OCI-LY1 (cell line): ENCODE data around the gene MBOAT1.

ENCODE experiments used
- H2AFZ ChIP-seq: fragments of 200-600 bp; sonication (generic), shearing (Covaris generic); 2 replicates; pipeline ENCODE4 v1.6.0; 2014; ENCODE audit warnings: antibody characterized with exemption, mild to moderate bottlenecking, low read length
- H3F3A ChIP-seq: fragments of 200-600 bp; sonication (generic), shearing (Covaris generic); 2 replicates; pipeline ENCODE4 v1.6.0; 2014; ENCODE audit warnings: mild to moderate bottlenecking, antibody characterized with exemption, low read length, moderate library complexity; ENCODE audit not compliant: insufficient read depth
- H3K27ac ChIP-seq: fragments of 200-600 bp; sonication (generic); 2 replicates; pipeline ENCODE4 v1.5.1; 2014; ENCODE audit warnings: low read length, mixed run types, mild to moderate bottlenecking, low read depth; ENCODE audit not compliant: poor library complexity, severe bottlenecking
- H3K27me3 ChIP-seq: fragments of 200-600 bp; sonication (generic); 2 replicates; pipeline ENCODE4 v1.6.0; 2014; ENCODE audit warnings: antibody characterized with exemption, mild to moderate bottlenecking, low read length, moderate library complexity; ENCODE audit not compliant: insufficient read depth
- H3K36me3 ChIP-seq: fragments of 200-600 bp; sonication (generic); 2 replicates; pipeline ENCODE4 v1.6.1; 2014; ENCODE audit warnings: mild to moderate bottlenecking, antibody characterized with exemption, low read length, moderate library complexity, mixed read lengths; ENCODE audit not compliant: insufficient read depth
- H3K4me1 ChIP-seq: fragments of 200-600 bp; sonication (generic); 2 replicates; pipeline ENCODE4 v1.5.1; 2014; ENCODE audit warnings: mild to moderate bottlenecking, low read length, moderate library complexity; ENCODE audit not compliant: insufficient read depth, severe bottlenecking
- H3K4me2 ChIP-seq: fragments of 200-600 bp; sonication (generic), shearing (Covaris generic); 2 replicates; pipeline ENCODE4 v1.6.1; 2014; ENCODE audit warnings: low read length
- H3K4me3 ChIP-seq: fragments of 200-600 bp; sonication (generic); 2 replicates; pipeline ENCODE4 v1.5.1; 2014; ENCODE audit warnings: low read length, low read depth, mild to moderate bottlenecking, mixed read lengths; ENCODE audit not compliant: poor library complexity, severe bottlenecking
- H3K79me2 ChIP-seq: fragments of 200-600 bp; shearing (Covaris generic); 2 replicates; pipeline ENCODE4 v1.6.1; 2016; ENCODE audit warnings: mixed run types, low read length, mixed read lengths; ENCODE audit not compliant: insufficient read depth
- H3K9ac ChIP-seq: fragments of 200-600 bp; sonication (generic), shearing (Covaris generic); 2 replicates; pipeline ENCODE4 v1.6.1; 2014; ENCODE audit warnings: mild to moderate bottlenecking, low read length, mixed read lengths
- H3K9me2 ChIP-seq: fragments of 200-600 bp; sonication (generic), shearing (Covaris generic); 2 replicates; pipeline ENCODE4 v1.6.1; 2014; ENCODE audit warnings: low read depth, mild to moderate bottlenecking, low read length, mixed read lengths
- H3K9me3 ChIP-seq: fragments of 200-600 bp; shearing (Covaris generic); 2 replicates; pipeline ENCODE4 v1.6.1; 2014; ENCODE audit warnings: low read length, mixed read lengths
- H4K20me1 ChIP-seq: fragments of 200-600 bp; sonication (generic), shearing (Covaris generic); 2 replicates; pipeline ENCODE4 v1.6.0; 2016; ENCODE audit warnings: mild to moderate bottlenecking, low read length; ENCODE audit not compliant: insufficient read depth
- EZH2 ChIP-seq: fragments of 200-600 bp; sonication (generic), shearing (Covaris generic); IDR thresholded peaks from 2 replicates; pipeline ENCODE4 v1.8.0; 2017; ENCODE audit warnings: borderline replicate concordance, mixed run types, mild to moderate bottlenecking, antibody characterized with exemption, low read length, moderate library complexity, mixed read lengths
- TF ChIP-seq, protein P1 (sequence below): fragments of 200-600 bp; sonication (generic), shearing (Covaris generic); IDR thresholded peaks from 2 replicates; pipeline ENCODE4 v1.5.1; 2017; ENCODE audit warnings: mild to moderate bottlenecking, antibody characterized with exemption, low read length, moderate library complexity, mixed read lengths

Gene MBOAT1

DNA sequence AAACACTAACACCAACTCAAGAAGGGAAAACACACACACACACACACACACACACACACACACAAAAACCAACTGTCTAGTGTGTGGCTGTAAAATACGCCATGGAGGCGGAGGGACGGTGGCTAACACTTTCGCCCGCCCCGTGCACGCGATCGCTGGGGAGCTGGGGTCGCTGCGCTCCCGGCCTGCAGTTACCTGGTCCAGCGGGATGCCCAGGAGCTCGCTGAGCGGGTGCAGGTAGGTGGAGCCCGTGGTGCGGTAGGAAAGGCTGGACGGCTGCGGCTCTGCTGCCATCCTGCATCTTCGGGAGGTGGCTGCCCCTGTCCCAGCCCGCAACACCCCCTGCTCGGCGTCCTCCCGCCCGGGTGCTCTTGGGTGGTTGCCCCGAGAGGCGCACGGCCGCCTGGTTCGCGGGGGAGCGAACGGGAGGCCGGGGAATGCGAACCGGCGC is 303 bp downstream of the MBOAT1 start:
- Histone ChIP-seq H3K9me2 (no peaks in the 10 kb centered on the region), H3K4me1 (no peaks in the 10 kb centered on the region), H3F3A (no peaks in the 10 kb centered on the region), H3K4me2 (no peak overlapping the region), H3K36me3 (no peaks in the 10 kb centered on the region), H3K4me3 (no peak overlapping the region), H3K9me3 (no peaks in the 10 kb centered on the region), H3K79me2 (no peaks in the 10 kb centered on the region), H3K27ac (no peak overlapping the region), H2AFZ (no peak overlapping the region), H4K20me1 (no peaks in the 10 kb centered on the region), H3K27me3 (no peaks in the 10 kb centered on the region), H3K9ac (no peak overlapping the region)
- TF ChIP-seq, protein P1, sequence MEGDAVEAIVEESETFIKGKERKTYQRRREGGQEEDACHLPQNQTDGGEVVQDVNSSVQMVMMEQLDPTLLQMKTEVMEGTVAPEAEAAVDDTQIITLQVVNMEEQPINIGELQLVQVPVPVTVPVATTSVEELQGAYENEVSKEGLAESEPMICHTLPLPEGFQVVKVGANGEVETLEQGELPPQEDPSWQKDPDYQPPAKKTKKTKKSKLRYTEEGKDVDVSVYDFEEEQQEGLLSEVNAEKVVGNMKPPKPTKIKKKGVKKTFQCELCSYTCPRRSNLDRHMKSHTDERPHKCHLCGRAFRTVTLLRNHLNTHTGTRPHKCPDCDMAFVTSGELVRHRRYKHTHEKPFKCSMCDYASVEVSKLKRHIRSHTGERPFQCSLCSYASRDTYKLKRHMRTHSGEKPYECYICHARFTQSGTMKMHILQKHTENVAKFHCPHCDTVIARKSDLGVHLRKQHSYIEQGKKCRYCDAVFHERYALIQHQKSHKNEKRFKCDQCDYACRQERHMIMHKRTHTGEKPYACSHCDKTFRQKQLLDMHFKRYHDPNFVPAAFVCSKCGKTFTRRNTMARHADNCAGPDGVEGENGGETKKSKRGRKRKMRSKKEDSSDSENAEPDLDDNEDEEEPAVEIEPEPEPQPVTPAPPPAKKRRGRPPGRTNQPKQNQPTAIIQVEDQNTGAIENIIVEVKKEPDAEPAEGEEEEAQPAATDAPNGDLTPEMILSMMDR: no peak
- no peak for TF ChIP-seq EZH2

DNA sequence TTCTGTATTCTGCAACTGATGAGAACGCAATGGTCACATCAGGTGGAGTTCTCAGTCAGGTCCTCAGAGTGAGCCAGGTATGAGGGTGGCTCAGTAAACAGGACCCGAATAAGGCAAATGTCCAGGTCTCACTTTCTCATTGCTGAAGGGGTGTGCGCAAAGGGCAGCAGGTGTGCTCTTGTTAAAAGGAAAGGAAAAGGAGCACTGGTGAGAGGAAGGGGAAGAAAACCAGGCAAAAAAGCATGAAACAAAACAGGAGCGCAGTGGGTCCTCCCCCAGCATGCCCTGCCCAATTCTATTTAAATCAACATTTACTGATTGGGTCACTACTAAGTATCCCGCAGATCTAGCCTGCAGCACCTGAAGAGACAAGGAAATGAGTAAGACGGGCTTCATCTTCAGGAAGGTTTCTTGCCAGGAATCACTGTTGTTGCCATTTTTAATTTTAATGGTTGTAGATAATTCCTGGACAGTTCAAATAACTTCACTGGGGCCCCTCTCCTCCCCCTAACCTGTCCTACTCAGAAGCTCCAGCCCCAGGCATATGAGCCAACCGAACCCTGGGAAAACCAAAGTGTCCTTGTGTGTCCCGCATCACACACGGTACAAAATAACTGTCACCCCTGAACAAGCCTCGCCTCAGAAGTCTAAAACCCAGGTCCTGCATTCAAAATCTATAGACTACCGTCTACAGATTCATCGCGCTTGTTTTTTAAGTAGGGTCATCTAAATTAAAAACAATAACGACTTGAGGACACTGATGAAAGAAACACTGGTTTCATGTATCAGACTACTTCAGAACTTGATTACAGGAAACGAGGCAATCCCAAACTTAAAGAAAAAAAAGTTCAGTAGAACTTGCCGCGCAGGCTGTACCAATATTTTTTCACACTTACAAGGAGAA is 980 bp downstream of the MBOAT1 start:
- Histone ChIP-seq H3K4me3 (no peak overlapping the region), H3K79me2 (no peaks in the 10 kb centered on the region), H3K9ac (no peak overlapping the region), H3K36me3 (no peaks in the 10 kb centered on the region), H3K4me2 (no peak overlapping the region), H4K20me1 (no peaks in the 10 kb centered on the region), H3F3A (no peaks in the 10 kb centered on the region), H3K9me3 (no peaks in the 10 kb centered on the region), H2AFZ (no peak overlapping the region), H3K9me2 (no peaks in the 10 kb centered on the region), H3K4me1 (no peaks in the 10 kb centered on the region), H3K27ac (no peak overlapping the region), H3K27me3 (no peaks in the 10 kb centered on the region)
- TF ChIP-seq, protein P1: no peak
- no peak for TF ChIP-seq EZH2

DNA sequence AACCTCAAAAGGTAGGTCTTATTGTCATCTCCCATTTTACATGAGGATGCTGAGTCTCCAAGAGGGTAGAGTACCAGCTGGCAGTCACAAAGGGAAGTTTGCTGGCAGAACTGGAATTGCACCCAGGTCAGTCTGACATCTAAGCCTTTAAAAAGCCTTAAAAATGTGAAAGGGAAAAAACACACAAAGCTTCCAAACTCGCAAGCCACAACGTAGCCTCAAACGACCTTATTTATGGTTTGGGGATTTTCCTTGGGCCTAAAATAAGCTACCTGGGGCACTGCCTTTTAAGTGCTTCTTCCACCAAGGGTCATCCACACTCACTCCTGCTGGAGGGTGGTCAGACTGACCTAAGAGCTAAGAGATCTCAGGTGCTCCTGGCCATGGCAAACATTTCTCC is 2.1 kb downstream of the MBOAT1 start:
- no peak overlapping the region for H3K9ac ChIP-seq
- no peaks in the 10 kb centered on the region for H3K36me3 ChIP-seq
- H3K27me3 ChIP-seq: no peaks in the 10 kb centered on the region
- H3K79me2 ChIP-seq: no peaks in the 10 kb centered on the region
- H3K27ac ChIP-seq: no peak overlapping the region
- H2AFZ ChIP-seq: no peak overlapping the region
- no peak overlapping the region for H3K4me2 ChIP-seq
- no peaks in the 10 kb centered on the region for H3K9me2 ChIP-seq
- no peaks in the 10 kb centered on the region for H3K9me3 ChIP-seq
- H3F3A ChIP-seq: no peaks in the 10 kb centered on the region
- H3K4me1 ChIP-seq: no peaks in the 10 kb centered on the region
- H4K20me1 ChIP-seq: no peaks in the 10 kb centered on the region
- no peak for TF ChIP-seq EZH2
- TF ChIP-seq, protein P1: no peak
- H3K4me3 ChIP-seq: no peak overlapping the region
